Body of pancreas (tissue), 4 donors: ENCODE results near the gene IL4I1.

Experiments used
- CTCF ChIP-seq, 7 experiments: fragments of 450-650 bp in 4 of 7; fragments of 200-600 bp in 3 of 7; sonication (generic) in 3 of 7; IDR thresholded peaks; one replicate each; pipeline ENCODE4 v1.5.1; 2016 to 2019; ENCODE audit warnings: antibody characterized with exemption in 7 of 7
- POLR2A ChIP-seq, 3 donors: fragments of 450-650 bp; IDR thresholded peaks; one replicate each; pipeline ENCODE4 v1.6.1; 2016; ENCODE audit warnings: antibody characterized with exemption in 3 of 3, mild to moderate bottlenecking in 2 of 3

- no peak for TF ChIP-seq CTCF (IDR thresholded peaks at IDR 0.05)
- no peak for TF ChIP-seq POLR2A (IDR thresholded peaks at IDR 0.05)
Measured at GRCh38 chr19:49895566-49896297, 955 bp downstream of the IL4I1 start.
